IMR-90 (cell line): ENCODE results near the gene CPEB3. TPM values are rescaled to one million over a fixed set of nuclear protein-coding genes. Genes with fewer than 3 reads are reported as not detected.

ENCODE experiments used
- ATAC-seq: fragments of 200-7000 bp; cut with Tn5 transposase; 2 replicates; pipeline ENCODE4 v1.9.1; 2020; ENCODE audit warnings: low read depth, mild to moderate bottlenecking, moderate library complexity
- BruUV-seq: library from RNA; stranded (reverse); fragments of 400-500 nt; replicated peaks from 2 replicates; lab custom pipeline; 2021; lab: Mats Ljungman, UMichigan
- CTCF ChIA-PET: fragments of 300-600 bp; formaldehyde crosslinking; extraction: SDS; loops from one replicate; lab custom pipeline; 2021; ENCODE audit warnings: antibody characterized with exemption; lab: Yijun Ruan, JAX
- POLR2A ChIA-PET: fragments of 300-600 bp; sonication (Branson Sonifier 250); formaldehyde crosslinking; loops from one replicate; lab custom pipeline; 2022; ENCODE audit warnings: antibody characterized with exemption; ENCODE audit not compliant: unreplicated experiment; lab: Charles Lee
- DNase-seq: peaks from one replicate; pipeline ENCODE4 v3.0.0; 2013
- H2AFZ ChIP-seq: replicated peaks from 2 replicates; pipeline ENCODE3; 2013; ENCODE audit warnings: low read length, mild to moderate bottlenecking; ENCODE audit not compliant: poor library complexity
- H2AK5ac ChIP-seq: 2 replicates; pipeline ENCODE4 v1.6.1; 2013; ENCODE audit warnings: low read depth, low read length, inconsistent platforms
- H2AK9ac ChIP-seq: replicated peaks from 2 replicates; pipeline ENCODE3; 2013; ENCODE audit warnings: mild to moderate bottlenecking, low read depth, low read length, moderate library complexity; ENCODE audit not compliant: poor library complexity
- H2BK120ac ChIP-seq: 2 replicates; pipeline ENCODE4 v1.6.1; 2013; ENCODE audit warnings: low read depth, low read length, inconsistent platforms
- H2BK15ac ChIP-seq: 3 replicates; pipeline ENCODE4 v1.6.1; 2013; ENCODE audit warnings: low read depth, low read length, inconsistent platforms
- H2BK20ac ChIP-seq: 2 replicates; pipeline ENCODE4 v1.6.1; 2013; ENCODE audit warnings: low read depth, mild to moderate bottlenecking, inconsistent platforms, low read length, moderate library complexity
- H2BK5ac ChIP-seq: 2 replicates; pipeline ENCODE4 v1.6.1; 2013; ENCODE audit warnings: mild to moderate bottlenecking, low read depth, low read length, inconsistent platforms; ENCODE audit not compliant: poor library complexity, severe bottlenecking
- H3K14ac ChIP-seq: replicated peaks from 2 replicates; pipeline ENCODE4 v1.6.1; 2013; ENCODE audit warnings: low read depth, low read length, inconsistent platforms
- H3K18ac ChIP-seq: 2 replicates; pipeline ENCODE4 v1.6.1; 2013; ENCODE audit warnings: low read depth, low read length, control low read depth
- H3K23ac ChIP-seq: 2 replicates; pipeline ENCODE4 v1.6.1; 2013; ENCODE audit warnings: low read depth, low read length, inconsistent platforms
- H3K27ac ChIP-seq: 2 replicates; pipeline ENCODE4 v1.5.1; 2013; ENCODE audit warnings: mild to moderate bottlenecking, control low read depth, low read length; ENCODE audit not compliant: insufficient read depth
- H3K27me3 ChIP-seq: 2 replicates; pipeline ENCODE4 v1.6.1; 2013; ENCODE audit warnings: low read length; ENCODE audit not compliant: control insufficient read depth, insufficient read depth
- H3K36me3 ChIP-seq: 2 replicates; pipeline ENCODE4 v1.6.1; 2013; ENCODE audit warnings: low read length, mixed read lengths; ENCODE audit not compliant: control insufficient read depth, insufficient read depth
- H3K4ac ChIP-seq: 2 replicates; pipeline ENCODE4 v1.6.1; 2013; ENCODE audit warnings: low read depth, low read length, inconsistent platforms
- H3K4me1 ChIP-seq: 2 replicates; pipeline ENCODE4 v1.6.1; 2013; ENCODE audit warnings: low read length, mixed read lengths; ENCODE audit not compliant: control insufficient read depth, insufficient read depth
- H3K4me2 ChIP-seq: 2 replicates; pipeline ENCODE4 v1.6.1; 2013; ENCODE audit warnings: low read depth, mild to moderate bottlenecking, control low read depth, low read length, moderate library complexity
- H3K4me3 ChIP-seq: 2 replicates; pipeline ENCODE4 v1.5.1; 2013; ENCODE audit warnings: low read depth, mild to moderate bottlenecking, control low read depth, low read length, moderate library complexity; ENCODE audit not compliant: insufficient read depth
- H3K56ac ChIP-seq: 2 replicates; pipeline ENCODE4 v1.6.1; 2013; ENCODE audit warnings: low read length, inconsistent platforms; ENCODE audit not compliant: insufficient read depth; ENCODE audit errors: extremely low read depth
- H3K79me1 ChIP-seq, 2 experiments: 2 replicates each; pipeline ENCODE4 v1.6.1; 2013; ENCODE audit warnings: low read length in 2 of 2, inconsistent platforms in 1 of 2, low read depth in 1 of 2
- H3K9ac ChIP-seq: 2 replicates; pipeline ENCODE4 v1.6.1; 2013; ENCODE audit warnings: low read depth, low read length, control low read depth
- H3K9me1 ChIP-seq: 2 replicates; pipeline ENCODE4 v1.6.1; 2013; ENCODE audit warnings: low read length, inconsistent platforms; ENCODE audit not compliant: insufficient read depth
- H3K9me3 ChIP-seq: 2 replicates; pipeline ENCODE4 v1.6.1; 2013; ENCODE audit warnings: low read length; ENCODE audit not compliant: control insufficient read depth, insufficient read depth
- H4K20me1 ChIP-seq: 2 replicates; pipeline ENCODE4 v1.6.1; 2013; ENCODE audit warnings: low read length, inconsistent platforms; ENCODE audit not compliant: insufficient read depth
- H4K5ac ChIP-seq: 2 replicates; pipeline ENCODE4 v1.6.1; 2013; ENCODE audit warnings: mild to moderate bottlenecking, low read depth, low read length, control low read depth
- H4K8ac ChIP-seq, 2 experiments: 2 replicates each; pipeline ENCODE4 v1.6.1; 2013; ENCODE audit warnings: low read depth in 2 of 2, low read length in 2 of 2, control low read depth in 1 of 2, inconsistent platforms in 1 of 2
- H4K91ac ChIP-seq: 2 replicates; pipeline ENCODE4 v1.6.1; 2013; ENCODE audit warnings: low read depth, low read length, inconsistent platforms; ENCODE audit not compliant: insufficient read depth
- CEBPB ChIP-seq: IDR thresholded peaks from 2 replicates; pipeline ENCODE4 v1.6.1; 2012; ENCODE audit warnings: low read depth, low read length, improper control_type of control experiment
- CHD1 ChIP-seq: IDR thresholded peaks from 2 replicates; pipeline ENCODE4 v1.6.1; 2012; ENCODE audit warnings: low read depth, low read length, improper control_type of control experiment
- CTCF ChIP-seq: conservative IDR thresholded peaks from 2 replicates; pipeline ENCODE4 v1.5.1; 2012; ENCODE audit warnings: mild to moderate bottlenecking, low read depth, low read length, improper control_type of control experiment
- ELK1 ChIP-seq: fragments of 150-350 bp; IDR thresholded peaks from 2 replicates; pipeline ENCODE4 v1.6.1; 2016; ENCODE audit warnings: low read depth, mild to moderate bottlenecking, low read length, moderate library complexity, borderline replicate concordance
- FOS ChIP-seq: fragments of 150-350 bp; IDR thresholded peaks from 2 replicates; pipeline ENCODE4 v1.6.1; 2016; ENCODE audit warnings: low read depth, low read length
- MAFK ChIP-seq: IDR thresholded peaks from 2 replicates; pipeline ENCODE4 v1.6.1; 2012; ENCODE audit warnings: low read depth, low read length, improper control_type of control experiment
- MAZ ChIP-seq: IDR thresholded peaks from 2 replicates; pipeline ENCODE4 v1.6.1; 2012; ENCODE audit warnings: low read depth, mild to moderate bottlenecking, low read length, improper control_type of control experiment, moderate library complexity, borderline replicate concordance
- NFE2L2 ChIP-seq: fragments of 150-350 bp; IDR thresholded peaks from 2 replicates; pipeline ENCODE4 v1.6.1; 2016; ENCODE audit warnings: low read depth, mild to moderate bottlenecking, low read length
- RAD21 ChIP-seq: IDR thresholded peaks from 2 replicates; pipeline ENCODE4 v1.6.1; 2012; ENCODE audit warnings: low read length, improper control_type of control experiment
- RFX5 ChIP-seq: IDR thresholded peaks from 2 replicates; pipeline ENCODE4 v1.8.0; 2012; ENCODE audit warnings: low read depth, mild to moderate bottlenecking, low read length, moderate library complexity
- SMC3 ChIP-seq: fragments of 150-350 bp; IDR thresholded peaks from 2 replicates; pipeline ENCODE4 v1.6.1; 2016; ENCODE audit warnings: low read depth, mild to moderate bottlenecking, antibody characterized with exemption, low read length, moderate library complexity
- USF2 ChIP-seq: fragments of 150-350 bp; IDR thresholded peaks from 2 replicates; pipeline ENCODE4 v1.6.1; 2017; ENCODE audit warnings: mild to moderate bottlenecking, antibody characterized with exemption, low read length, low read depth
- WGBS, 2 experiments: methylation state at CpG; one replicate each; pipeline versions ENCODE4 v1.1.5 to v1.1.7; 2013; ENCODE audit warnings: missing lambda C conversion rate in 2 of 2; ENCODE audit not compliant: insufficient read length in 1 of 2; ENCODE audit errors: extremely low coverage in 2 of 2; 5-methylcytosine and 5-hydroxymethylcytosine counted together
- dilution Hi-C: fragments of 300-500 bp; cut with HindIII; formaldehyde crosslinking; loops from one replicate; pipeline ENCODE4 v1.14.3; 2018; ENCODE audit warnings: low sequenced_read_pairs; ENCODE audit not compliant: unreplicated experiment
- in situ Hi-C: fragments of 300-500 bp; cut with MboI; formaldehyde crosslinking; loops from 3 replicates; pipeline ENCODE4 v1.14.3; 2019; ENCODE audit warnings: low sequenced_read_pairs, inconsistent platforms, mixed read lengths
- intact Hi-C: fragments of 100-400 bp; cut with micrococcal nuclease; formaldehyde crosslinking; loops from 2 replicates; pipeline ENCODE4 v1.10.0; 2022
- polyA plus RNA-seq, 3 experiments: library from polyadenylated mRNA; depleted of rRNA; stranded (reverse); fragments of >200 nt; gene quantifications; 2 replicates each; pipeline ENCODE4 v1.2.3, GENCODE V29; 2012; ENCODE audit warnings: low replicate concordance in 1 of 3
- total RNA-seq: library from RNA; depleted of rRNA; stranded (reverse); fragments of >200 nt; gene quantifications from 2 replicates; pipeline ENCODE4 v1.2.3, GENCODE V29; 2012

CPEB3 gene
- total and polyA plus RNA-seq, 2 of the 4 experiments (the other 2 are of a cell fraction): 0.18 to 0.36 TPM

GRCh38 chr10:92231196-92231595 lies 59.7 kb downstream of the CPEB3 start:
- no peak overlapping the region for H2BK15ac ChIP-seq
- TF ChIP-seq MAZ (no peak), RAD21 (no peak), USF2 (no peak), RFX5 (no peak), CTCF (no peak), MAFK (no peak), ELK1 (no peak), SMC3 (no peak), NFE2L2 (no peak), FOS (no peak), CHD1 (no peak), CEBPB (no peak)
- POLR2A ChIA-PET: no interaction called here
- H3K79me1 ChIP-seq: no peaks in the 10 kb centered on the region; a peak in 1 of 4 replicates
- H4K5ac ChIP-seq: no peak overlapping the region
- no peak overlapping the region for H2BK5ac ChIP-seq
- intact Hi-C loops: no loop called here
- no peak overlapping the region for H4K8ac ChIP-seq
- H2AFZ ChIP-seq: no peak overlapping the region
- no peaks in the 10 kb centered on the region for H3K9me1 ChIP-seq
- CTCF ChIA-PET: no interaction called here
- H3K18ac ChIP-seq: no peak overlapping the region
- no peaks in the 10 kb centered on the region for H4K20me1 ChIP-seq
- H3K4ac ChIP-seq: no peak overlapping the region
- peak overlapping the region; percentile 1; the same call in 1 of the 2 replicates for H3K4me2 ChIP-seq
- no peak overlapping the region for H3K14ac ChIP-seq
- H4K91ac ChIP-seq: no peak overlapping the region
- no peak overlapping the region for H3K56ac ChIP-seq
- no peak overlapping the region for H2AK9ac ChIP-seq
- DNase-seq (peak; percentile 5), ATAC-seq (peak; percentile 42)
- in situ Hi-C loops: no loop called here
- no peak overlapping the region for H3K9ac ChIP-seq
- H3K36me3 ChIP-seq: no peaks in the 10 kb centered on the region
- no peak overlapping the region for H3K4me3 ChIP-seq
- no peak overlapping the region for H2BK20ac ChIP-seq
- no CpG with 5 or more reads among the region's 1 CpG for WGBS, 2 experiments
- dilution Hi-C loops: no loop called here
- no peak overlapping the region for H3K27ac ChIP-seq
- no peaks in the 10 kb centered on the region for H3K27me3 ChIP-seq
- no peak overlapping the region for H2AK5ac ChIP-seq
- no peaks in the 10 kb centered on the region for H3K9me3 ChIP-seq
- no TSS peak for BruUV-seq
- H2BK120ac ChIP-seq: no peak overlapping the region
- peaks cover 3% of the 10 kb centered on the region; the same call in 1 of the 2 replicates for H3K4me1 ChIP-seq
- no peak overlapping the region for H3K23ac ChIP-seq
